ENCODE data around the gene SAMD11. TPM values are rescaled to one million over a fixed set of nuclear protein-coding genes. Genes with fewer than 3 reads are reported as not detected.

Gene SAMD11
- total and polyA plus RNA-seq, 4 donors = 0.51 to 4.1 (median 1.3) TPM

- TF ChIP-seq, protein P1, sequence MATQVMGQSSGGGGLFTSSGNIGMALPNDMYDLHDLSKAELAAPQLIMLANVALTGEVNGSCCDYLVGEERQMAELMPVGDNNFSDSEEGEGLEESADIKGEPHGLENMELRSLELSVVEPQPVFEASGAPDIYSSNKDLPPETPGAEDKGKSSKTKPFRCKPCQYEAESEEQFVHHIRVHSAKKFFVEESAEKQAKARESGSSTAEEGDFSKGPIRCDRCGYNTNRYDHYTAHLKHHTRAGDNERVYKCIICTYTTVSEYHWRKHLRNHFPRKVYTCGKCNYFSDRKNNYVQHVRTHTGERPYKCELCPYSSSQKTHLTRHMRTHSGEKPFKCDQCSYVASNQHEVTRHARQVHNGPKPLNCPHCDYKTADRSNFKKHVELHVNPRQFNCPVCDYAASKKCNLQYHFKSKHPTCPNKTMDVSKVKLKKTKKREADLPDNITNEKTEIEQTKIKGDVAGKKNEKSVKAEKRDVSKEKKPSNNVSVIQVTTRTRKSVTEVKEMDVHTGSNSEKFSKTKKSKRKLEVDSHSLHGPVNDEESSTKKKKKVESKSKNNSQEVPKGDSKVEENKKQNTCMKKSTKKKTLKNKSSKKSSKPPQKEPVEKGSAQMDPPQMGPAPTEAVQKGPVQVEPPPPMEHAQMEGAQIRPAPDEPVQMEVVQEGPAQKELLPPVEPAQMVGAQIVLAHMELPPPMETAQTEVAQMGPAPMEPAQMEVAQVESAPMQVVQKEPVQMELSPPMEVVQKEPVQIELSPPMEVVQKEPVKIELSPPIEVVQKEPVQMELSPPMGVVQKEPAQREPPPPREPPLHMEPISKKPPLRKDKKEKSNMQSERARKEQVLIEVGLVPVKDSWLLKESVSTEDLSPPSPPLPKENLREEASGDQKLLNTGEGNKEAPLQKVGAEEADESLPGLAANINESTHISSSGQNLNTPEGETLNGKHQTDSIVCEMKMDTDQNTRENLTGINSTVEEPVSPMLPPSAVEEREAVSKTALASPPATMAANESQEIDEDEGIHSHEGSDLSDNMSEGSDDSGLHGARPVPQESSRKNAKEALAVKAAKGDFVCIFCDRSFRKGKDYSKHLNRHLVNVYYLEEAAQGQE (IDR thresholded peaks at IDR 0.05) = no peak
- no peak for TF ChIP-seq EGR1 (IDR thresholded peaks at IDR 0.05; ENCODE audit: low read depth in 2 of 2)
- TF ChIP-seq, protein P2, sequence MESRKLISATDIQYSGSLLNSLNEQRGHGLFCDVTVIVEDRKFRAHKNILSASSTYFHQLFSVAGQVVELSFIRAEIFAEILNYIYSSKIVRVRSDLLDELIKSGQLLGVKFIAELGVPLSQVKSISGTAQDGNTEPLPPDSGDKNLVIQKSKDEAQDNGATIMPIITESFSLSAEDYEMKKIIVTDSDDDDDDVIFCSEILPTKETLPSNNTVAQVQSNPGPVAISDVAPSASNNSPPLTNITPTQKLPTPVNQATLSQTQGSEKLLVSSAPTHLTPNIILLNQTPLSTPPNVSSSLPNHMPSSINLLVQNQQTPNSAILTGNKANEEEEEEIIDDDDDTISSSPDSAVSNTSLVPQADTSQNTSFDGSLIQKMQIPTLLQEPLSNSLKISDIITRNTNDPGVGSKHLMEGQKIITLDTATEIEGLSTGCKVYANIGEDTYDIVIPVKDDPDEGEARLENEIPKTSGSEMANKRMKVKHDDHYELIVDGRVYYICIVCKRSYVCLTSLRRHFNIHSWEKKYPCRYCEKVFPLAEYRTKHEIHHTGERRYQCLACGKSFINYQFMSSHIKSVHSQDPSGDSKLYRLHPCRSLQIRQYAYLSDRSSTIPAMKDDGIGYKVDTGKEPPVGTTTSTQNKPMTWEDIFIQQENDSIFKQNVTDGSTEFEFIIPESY (IDR thresholded peaks at IDR 0.05) = no peak
Observed at GRCh38 chr1:914891-915280, 8.8 kb upstream of the SAMD11 start (continued).

DNA sequence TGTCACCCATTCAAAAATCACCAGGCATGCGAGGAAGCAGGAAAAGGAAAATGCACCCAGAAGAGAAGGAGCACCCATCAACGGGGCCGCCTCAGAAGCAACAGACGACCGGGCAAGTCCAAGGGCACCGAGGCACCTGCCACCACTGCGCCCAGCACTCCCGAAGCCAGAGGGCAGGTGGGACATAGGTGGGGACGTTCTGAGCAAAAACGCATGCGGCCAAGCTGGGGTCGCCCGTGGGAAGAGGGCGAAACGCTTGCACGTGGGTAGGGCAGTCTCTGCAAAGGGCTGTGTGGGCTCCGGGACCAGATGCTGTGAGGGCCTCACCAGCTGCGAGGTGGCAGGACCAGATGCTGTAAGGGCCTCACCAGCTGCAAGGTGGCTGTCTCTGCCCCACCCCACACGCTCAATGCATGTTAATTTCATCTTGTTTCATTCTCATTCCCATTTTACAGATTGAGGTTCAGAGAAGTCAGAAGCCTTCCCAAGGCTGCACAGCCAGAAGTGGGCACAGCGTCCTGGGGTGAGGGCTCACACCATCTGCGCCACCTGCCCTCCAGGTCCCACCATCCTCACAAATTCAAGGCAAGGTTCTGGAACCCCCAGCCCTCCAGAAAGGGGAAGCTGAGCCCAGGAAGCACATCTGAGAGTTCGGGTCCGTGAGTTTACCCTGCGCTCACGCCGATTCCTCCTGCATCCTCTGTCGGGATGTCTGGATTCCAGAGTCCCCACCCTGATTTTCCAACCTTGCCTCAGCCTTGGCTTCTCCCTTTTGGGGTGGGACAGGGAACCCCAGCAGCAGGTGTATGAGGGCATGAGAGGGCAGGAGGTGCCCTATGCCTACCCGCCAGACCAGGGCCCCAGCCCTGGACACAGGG is 8.2 kb upstream of the SAMD11 start:
- H3K9ac ChIP-seq (ENCODE audit: low read depth in 1 of 2, low read length in 2 of 2) = no peak overlapping the region
- H3K27me3 ChIP-seq (ENCODE audit: control insufficient read depth in 4 of 4, insufficient read depth in 4 of 4, low read length in 3 of 4) = no peaks in the 10 kb centered on the region
- no peak for DNase-seq (ENCODE audit: low spot score)
- no peaks in the 10 kb centered on the region for H3K9me3 ChIP-seq (ENCODE audit: control insufficient read depth in 4 of 4, low read length in 3 of 4)
- no peak for TF ChIP-seq SP1 (IDR thresholded peaks at IDR 0.05)
- TF ChIP-seq JUND (IDR thresholded peaks at IDR 0.05) = no peak
- no peak for TF ChIP-seq MAX (IDR thresholded peaks at IDR 0.05)
- TF ChIP-seq RAD21 (IDR thresholded peaks at IDR 0.05) = no peak
- TF ChIP-seq, protein P3, sequence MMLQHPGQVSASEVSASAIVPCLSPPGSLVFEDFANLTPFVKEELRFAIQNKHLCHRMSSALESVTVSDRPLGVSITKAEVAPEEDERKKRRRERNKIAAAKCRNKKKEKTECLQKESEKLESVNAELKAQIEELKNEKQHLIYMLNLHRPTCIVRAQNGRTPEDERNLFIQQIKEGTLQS (IDR thresholded peaks at IDR 0.05) = no peak
- TF ChIP-seq, protein P2 (IDR thresholded peaks at IDR 0.05) = no peak
- peaks cover 9 to 20% (median 15%) of the 10 kb centered on the region in 4 donors for H3K4me1 ChIP-seq (ENCODE audit: control insufficient read depth in 4 of 4, insufficient read depth in 4 of 4, low read length in 3 of 4)
- H3K4me3 ChIP-seq (ENCODE audit: low read depth in 1 of 3, low read length in 3 of 3) = no peak overlapping the region
- no peaks in the 10 kb centered on the region for H3K36me3 ChIP-seq (ENCODE audit: control insufficient read depth in 4 of 4, insufficient read depth in 3 of 4, low read depth in 1 of 4, low read length in 3 of 4)
- no peak overlapping the region for H3K27ac ChIP-seq (ENCODE audit: low read depth in 1 of 2, low read length in 2 of 2)
- WGBS = 83% methylated on average over 28 of the region's 28 CpGs
